Vagina (tissue), 2 donors: ENCODE measurements around the gene EPN1.

ENCODE experiments used
- POLR2A ChIP-seq, 2 donors: fragments of 450-650 bp; IDR thresholded peaks; one replicate each; pipeline ENCODE4 v1.6.1; 2017; ENCODE audit warnings: antibody characterized with exemption in 2 of 2, mild to moderate bottlenecking in 2 of 2, moderate library complexity in 2 of 2
- TF ChIP-seq, protein P1 (sequence below), 3 experiments: fragments of 450-650 bp in 2 of 3; fragments of 200-600 bp in 1 of 3; sonication (generic) in 1 of 3; IDR thresholded peaks; one replicate each; pipeline ENCODE4 v1.5.1; 2017 to 2019; ENCODE audit warnings: antibody characterized with exemption in 3 of 3, mild to moderate bottlenecking in 2 of 3, moderate library complexity in 2 of 3

GRCh38 chr19:55661826-55662225 is 13.2 kb upstream of the EPN1 start:
- TF ChIP-seq, protein P1, sequence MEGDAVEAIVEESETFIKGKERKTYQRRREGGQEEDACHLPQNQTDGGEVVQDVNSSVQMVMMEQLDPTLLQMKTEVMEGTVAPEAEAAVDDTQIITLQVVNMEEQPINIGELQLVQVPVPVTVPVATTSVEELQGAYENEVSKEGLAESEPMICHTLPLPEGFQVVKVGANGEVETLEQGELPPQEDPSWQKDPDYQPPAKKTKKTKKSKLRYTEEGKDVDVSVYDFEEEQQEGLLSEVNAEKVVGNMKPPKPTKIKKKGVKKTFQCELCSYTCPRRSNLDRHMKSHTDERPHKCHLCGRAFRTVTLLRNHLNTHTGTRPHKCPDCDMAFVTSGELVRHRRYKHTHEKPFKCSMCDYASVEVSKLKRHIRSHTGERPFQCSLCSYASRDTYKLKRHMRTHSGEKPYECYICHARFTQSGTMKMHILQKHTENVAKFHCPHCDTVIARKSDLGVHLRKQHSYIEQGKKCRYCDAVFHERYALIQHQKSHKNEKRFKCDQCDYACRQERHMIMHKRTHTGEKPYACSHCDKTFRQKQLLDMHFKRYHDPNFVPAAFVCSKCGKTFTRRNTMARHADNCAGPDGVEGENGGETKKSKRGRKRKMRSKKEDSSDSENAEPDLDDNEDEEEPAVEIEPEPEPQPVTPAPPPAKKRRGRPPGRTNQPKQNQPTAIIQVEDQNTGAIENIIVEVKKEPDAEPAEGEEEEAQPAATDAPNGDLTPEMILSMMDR (IDR thresholded peaks at IDR 0.05), result no peak
- TF ChIP-seq POLR2A (IDR thresholded peaks at IDR 0.05), result no peak
